HEK293 (cell line): ENCODE results near the gene ATF6.

ENCODE experiments used
- CTCF ChIA-PET: fragments of 350-600 bp; formaldehyde crosslinking; extraction: SDS; loops from one replicate; lab custom pipeline; 2021; ENCODE audit warnings: antibody characterized with exemption; lab: Yijun Ruan, JAX
- POLR2A ChIA-PET: fragments of 300-600 bp; formaldehyde crosslinking; extraction: SDS; loops from one replicate; lab custom pipeline; 2020; ENCODE audit warnings: antibody characterized with exemption, inconsistent platforms; lab: Yijun Ruan, JAX
- H3K27ac ChIP-seq: fragments of 200-500 bp; sonication (Bioruptor generic); 2 replicates; pipeline ENCODE4 v1.5.1; 2014; ENCODE audit warnings: low read depth, low read length, control low read depth, inconsistent platforms; ENCODE audit errors: extremely low read depth
- H3K36me3 ChIP-seq, 2 experiments: fragments of 200-500 bp in 1 of 2; sonication (Bioruptor generic) in 1 of 2; 1 replicate in 1 of 2; 2 replicates in 1 of 2; pipeline ENCODE4 v1.5.1; 2014 to 2017; ENCODE audit warnings: inconsistent platforms in 2 of 2, low read length in 2 of 2; ENCODE audit not compliant: control insufficient read depth in 2 of 2, insufficient read depth in 1 of 2
- H3K4me1 ChIP-seq: fragments of 200-500 bp; sonication (Bioruptor generic); 2 replicates; pipeline ENCODE4 v1.5.1; 2014; ENCODE audit warnings: mild to moderate bottlenecking, low read length, inconsistent platforms; ENCODE audit not compliant: control insufficient read depth, insufficient read depth
- H3K4me3 ChIP-seq: 2 replicates; pipeline ENCODE4 v1.5.1; 2011; ENCODE audit warnings: low read depth, mild to moderate bottlenecking, control low read depth, low read length, moderate library complexity
- H3K9me3 ChIP-seq: fragments of 200-500 bp; sonication (Bioruptor generic); 2 replicates; pipeline ENCODE4 v1.5.1; 2014; ENCODE audit warnings: low read depth, low read length, inconsistent platforms; ENCODE audit not compliant: control insufficient read depth, insufficient read depth
- GFI1B ChIP-seq: fragments of 450-650 bp; formaldehyde crosslinking; IDR thresholded peaks from 2 replicates; pipeline ENCODE4 v1.5.1; 2016; ENCODE audit warnings: missing biosample characterization, missing genetic modification characterization
- GLI2 ChIP-seq: fragments of 450-650 bp; formaldehyde crosslinking; IDR thresholded peaks from 2 replicates; pipeline ENCODE4; 2017; ENCODE audit warnings: missing biosample characterization, missing genetic modification characterization, low read depth, borderline replicate concordance
- ZNF132 ChIP-seq: fragments of 450-650 bp; formaldehyde crosslinking; IDR thresholded peaks from 2 replicates; pipeline ENCODE4 v1.5.1; 2017; ENCODE audit warnings: missing biosample characterization, missing genetic modification characterization, borderline replicate concordance
- ZNF24 ChIP-seq: fragments of 450-650 bp; formaldehyde crosslinking; IDR thresholded peaks from 2 replicates; pipeline ENCODE4 v1.5.1; 2016; ENCODE audit warnings: missing biosample characterization, missing genetic modification characterization
- ZNF292 ChIP-seq: fragments of 450-650 bp; formaldehyde crosslinking; IDR thresholded peaks from 2 replicates; pipeline ENCODE4 v1.5.1; 2016; ENCODE audit warnings: low read depth, missing biosample characterization, missing genetic modification characterization, borderline replicate concordance
- ZNF394 ChIP-seq: fragments of 450-650 bp; formaldehyde crosslinking; IDR thresholded peaks from 2 replicates; pipeline ENCODE4 v1.5.1; 2016; ENCODE audit warnings: missing biosample characterization, missing genetic modification characterization, mild to moderate bottlenecking, moderate library complexity, borderline replicate concordance
- ZNF433 ChIP-seq: fragments of 450-650 bp; formaldehyde crosslinking; IDR thresholded peaks from 2 replicates; pipeline ENCODE4 v1.5.1; 2016; ENCODE audit warnings: missing biosample characterization, missing genetic modification characterization, low read depth
- ZNF501 ChIP-seq: fragments of 450-650 bp; formaldehyde crosslinking; IDR thresholded peaks from 2 replicates; pipeline ENCODE4 v1.5.1; 2016; ENCODE audit warnings: missing biosample characterization, missing genetic modification characterization
- ZNF558 ChIP-seq: fragments of 450-650 bp; formaldehyde crosslinking; IDR thresholded peaks from 2 replicates; pipeline ENCODE4 v1.5.1; 2016; ENCODE audit warnings: missing biosample characterization, missing genetic modification characterization
- ZNF626 ChIP-seq: fragments of 450-650 bp; sonication (Bioruptor Pico); formaldehyde crosslinking; IDR thresholded peaks from 2 replicates; pipeline ENCODE4 v1.5.1; 2018; ENCODE audit warnings: missing biosample characterization, missing genetic modification characterization, inconsistent platforms
- ZNF791 ChIP-seq: fragments of 450-650 bp; formaldehyde crosslinking; IDR thresholded peaks from 2 replicates; pipeline ENCODE4 v1.5.1; 2016; ENCODE audit warnings: missing biosample characterization, missing genetic modification characterization
- ZSCAN23 ChIP-seq: fragments of 450-650 bp; formaldehyde crosslinking; IDR thresholded peaks from 2 replicates; pipeline ENCODE4 v1.5.1; 2016; ENCODE audit warnings: missing biosample characterization, missing genetic modification characterization
- ZSCAN30 ChIP-seq: fragments of 450-650 bp; IDR thresholded peaks from 2 replicates; pipeline ENCODE4 v1.5.1; 2018; ENCODE audit warnings: missing biosample characterization, mild to moderate bottlenecking, missing genetic modification characterization, moderate library complexity
- TF ChIP-seq, protein P1 (sequence below): fragments of 450-650 bp; formaldehyde crosslinking; IDR thresholded peaks from 2 replicates; pipeline ENCODE4 v1.5.1; 2016; ENCODE audit warnings: missing biosample characterization, missing genetic modification characterization
- TF ChIP-seq, protein P2 (sequence below): fragments of 450-650 bp; formaldehyde crosslinking; IDR thresholded peaks from 2 replicates; pipeline ENCODE4 v1.5.1; 2016; ENCODE audit warnings: missing biosample characterization, missing genetic modification characterization
- TF ChIP-seq, protein P3 (sequence below): fragments of 450-650 bp; formaldehyde crosslinking; IDR thresholded peaks from 2 replicates; pipeline ENCODE4 v1.5.1; 2017; ENCODE audit warnings: missing biosample characterization, missing genetic modification characterization

The ATF6 gene

DNA sequence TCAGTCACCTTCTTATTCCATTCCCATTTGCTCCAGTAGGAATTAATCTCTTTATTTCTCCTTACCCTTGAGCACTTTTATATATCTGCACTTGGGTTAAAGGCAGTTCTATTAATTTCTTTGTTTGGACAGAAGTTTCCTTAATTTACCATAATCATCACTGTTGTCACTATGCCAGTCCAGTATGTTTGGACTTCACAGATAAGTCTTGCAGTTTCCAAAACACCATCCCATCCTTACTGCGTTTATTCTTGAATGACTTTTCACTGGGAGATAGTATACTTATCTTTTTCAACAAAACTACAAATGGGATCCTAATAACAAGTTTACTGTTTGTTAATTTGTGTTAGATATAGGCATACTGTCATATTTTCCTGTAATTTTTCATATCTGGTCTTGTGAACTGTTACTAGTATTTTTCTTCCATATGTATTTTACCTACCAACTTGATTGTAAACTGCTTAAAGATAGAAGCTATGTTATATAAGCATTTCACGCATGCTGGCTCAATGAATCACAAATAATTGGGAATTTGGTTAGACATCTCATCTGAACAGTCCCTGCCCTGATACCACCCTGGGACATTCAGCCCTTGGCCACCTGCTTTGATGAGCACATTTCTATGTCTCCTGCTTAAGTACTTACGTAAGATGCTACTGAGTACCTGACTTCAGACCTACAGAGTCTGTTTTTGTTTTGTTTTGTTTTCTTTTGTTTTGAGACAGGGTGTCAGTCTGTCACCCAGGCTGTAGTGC, 179.4 kb downstream of the ATF6 start (continued):
- TF ChIP-seq ZNF791 (tag by site-specific recombination), result no peak
- TF ChIP-seq ZNF626 (tag by site-specific recombination), result no peak
- TF ChIP-seq, protein P1, sequence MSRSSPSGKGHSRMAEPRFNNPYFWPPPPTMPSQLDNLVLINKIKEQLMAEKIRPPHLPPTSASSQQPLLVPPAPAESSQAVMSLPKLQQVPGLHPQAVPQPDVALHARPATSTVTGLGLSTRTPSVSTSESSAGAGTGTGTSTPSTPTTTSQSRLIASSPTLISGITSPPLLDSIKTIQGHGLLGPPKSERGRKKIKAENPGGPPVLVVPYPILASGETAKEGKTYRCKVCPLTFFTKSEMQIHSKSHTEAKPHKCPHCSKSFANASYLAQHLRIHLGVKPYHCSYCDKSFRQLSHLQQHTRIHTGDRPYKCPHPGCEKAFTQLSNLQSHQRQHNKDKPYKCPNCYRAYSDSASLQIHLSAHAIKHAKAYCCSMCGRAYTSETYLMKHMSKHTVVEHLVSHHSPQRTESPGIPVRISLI (tag by site-specific recombination), result no peak
- TF ChIP-seq GFI1B (tag by site-specific recombination), result no peak
- no peak for TF ChIP-seq ZNF24 (tag by site-specific recombination)
- no peak for TF ChIP-seq GLI2 (tag by site-specific recombination)
- TF ChIP-seq, protein P2, sequence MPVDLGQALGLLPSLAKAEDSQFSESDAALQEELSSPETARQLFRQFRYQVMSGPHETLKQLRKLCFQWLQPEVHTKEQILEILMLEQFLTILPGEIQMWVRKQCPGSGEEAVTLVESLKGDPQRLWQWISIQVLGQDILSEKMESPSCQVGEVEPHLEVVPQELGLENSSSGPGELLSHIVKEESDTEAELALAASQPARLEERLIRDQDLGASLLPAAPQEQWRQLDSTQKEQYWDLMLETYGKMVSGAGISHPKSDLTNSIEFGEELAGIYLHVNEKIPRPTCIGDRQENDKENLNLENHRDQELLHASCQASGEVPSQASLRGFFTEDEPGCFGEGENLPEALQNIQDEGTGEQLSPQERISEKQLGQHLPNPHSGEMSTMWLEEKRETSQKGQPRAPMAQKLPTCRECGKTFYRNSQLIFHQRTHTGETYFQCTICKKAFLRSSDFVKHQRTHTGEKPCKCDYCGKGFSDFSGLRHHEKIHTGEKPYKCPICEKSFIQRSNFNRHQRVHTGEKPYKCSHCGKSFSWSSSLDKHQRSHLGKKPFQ (tag by site-specific recombination), result no peak
- TF ChIP-seq, all 188 proteins: peak for 0

DNA sequence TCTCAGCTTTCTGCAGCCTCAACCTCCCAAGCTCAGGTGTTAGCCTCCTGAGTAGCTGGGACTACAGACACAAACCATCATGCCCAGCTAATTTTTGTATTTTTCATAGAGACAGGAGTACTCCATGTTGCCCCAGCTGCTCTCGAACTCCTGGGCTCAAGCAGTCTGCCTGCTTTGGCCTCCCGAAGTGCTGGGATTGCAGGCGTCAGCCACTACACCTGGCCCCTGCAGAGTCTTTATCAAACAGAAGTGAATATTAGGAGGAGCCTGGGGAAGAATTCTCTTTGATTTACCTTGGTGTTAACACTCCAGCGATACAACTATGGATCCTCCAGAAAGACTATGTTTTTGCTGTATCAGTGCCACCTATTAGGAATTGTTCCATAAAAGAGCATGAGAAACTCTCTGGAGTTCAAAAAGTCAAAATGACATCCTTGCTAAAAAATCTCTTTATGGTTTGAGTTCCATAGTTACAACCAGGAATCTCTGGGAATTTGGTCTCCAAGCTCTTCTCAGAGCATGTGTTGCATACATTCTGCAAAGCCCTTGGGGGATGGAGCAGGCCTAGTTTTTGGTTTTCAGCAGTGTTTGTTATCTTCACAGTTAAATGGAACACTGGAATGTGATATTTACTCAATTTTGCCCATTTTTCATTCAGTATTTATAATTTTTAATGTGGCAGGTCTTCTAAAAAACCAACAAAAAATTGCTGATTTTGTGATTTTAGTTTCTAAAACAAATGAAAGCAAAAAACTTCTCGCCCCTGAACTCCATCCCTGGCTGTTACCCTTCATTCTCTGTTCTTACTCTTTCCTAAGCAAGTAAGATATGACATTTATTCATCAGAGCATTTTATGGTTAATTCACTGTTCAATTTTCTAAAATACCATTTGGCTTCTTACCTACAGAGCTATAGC, 180.2 kb downstream of the ATF6 start:
- Histone ChIP-seq H3K4me3 (no peak overlapping the region), H3K4me1 (peaks cover 5% of the 10 kb centered on the region; the same call in 1 of the 2 replicates), H3K36me3 (no peaks in the 10 kb centered on the region), H3K9me3 (no peaks in the 10 kb centered on the region), H3K27ac (no peak overlapping the region)
- ChIA-PET CTCF (interaction anchor here (1.2 kb wide), 1 partner anchor 9 kb away, joined by 3 read pairs; no protein-coding TSS in a partner anchor), POLR2A (no interaction called here)
- TF ChIP-seq ZNF558 (tag by site-specific recombination) (no peak), ZNF132 (tag by site-specific recombination) (no peak), ZNF394 (tag by site-specific recombination) (no peak), ZNF292 (tag by site-specific recombination) (no peak), ZNF433 (tag by site-specific recombination) (no peak), ZSCAN23 (tag by site-specific recombination) (no peak), ZSCAN30 (no peak), ZNF501 (tag by site-specific recombination) (no peak), ZNF791 (tag by site-specific recombination) (no peak)
- TF ChIP-seq, protein P3, sequence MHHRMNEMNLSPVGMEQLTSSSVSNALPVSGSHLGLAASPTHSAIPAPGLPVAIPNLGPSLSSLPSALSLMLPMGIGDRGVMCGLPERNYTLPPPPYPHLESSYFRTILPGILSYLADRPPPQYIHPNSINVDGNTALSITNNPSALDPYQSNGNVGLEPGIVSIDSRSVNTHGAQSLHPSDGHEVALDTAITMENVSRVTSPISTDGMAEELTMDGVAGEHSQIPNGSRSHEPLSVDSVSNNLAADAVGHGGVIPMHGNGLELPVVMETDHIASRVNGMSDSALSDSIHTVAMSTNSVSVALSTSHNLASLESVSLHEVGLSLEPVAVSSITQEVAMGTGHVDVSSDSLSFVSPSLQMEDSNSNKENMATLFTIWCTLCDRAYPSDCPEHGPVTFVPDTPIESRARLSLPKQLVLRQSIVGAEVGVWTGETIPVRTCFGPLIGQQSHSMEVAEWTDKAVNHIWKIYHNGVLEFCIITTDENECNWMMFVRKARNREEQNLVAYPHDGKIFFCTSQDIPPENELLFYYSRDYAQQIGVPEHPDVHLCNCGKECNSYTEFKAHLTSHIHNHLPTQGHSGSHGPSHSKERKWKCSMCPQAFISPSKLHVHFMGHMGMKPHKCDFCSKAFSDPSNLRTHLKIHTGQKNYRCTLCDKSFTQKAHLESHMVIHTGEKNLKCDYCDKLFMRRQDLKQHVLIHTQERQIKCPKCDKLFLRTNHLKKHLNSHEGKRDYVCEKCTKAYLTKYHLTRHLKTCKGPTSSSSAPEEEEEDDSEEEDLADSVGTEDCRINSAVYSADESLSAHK, result no peak
